DMS 273 (cell line): Measurements from ENCODE around the gene CACNA1D.
A peak's percentile ranks its signal among the peaks of the same experiment; 100 is the strongest.
"Not testable (repeated sequence)": the region's sequence is repeated elsewhere in the genome, so short reads cannot be mapped to it uniquely, and the experiment has no call there.

Experiments used
- DNase-seq: peaks from one replicate; lab custom pipeline; 2025; ENCODE audit not compliant: unreplicated experiment; lab: John Stamatoyannopoulos, UW

CACNA1D gene

DNA sequence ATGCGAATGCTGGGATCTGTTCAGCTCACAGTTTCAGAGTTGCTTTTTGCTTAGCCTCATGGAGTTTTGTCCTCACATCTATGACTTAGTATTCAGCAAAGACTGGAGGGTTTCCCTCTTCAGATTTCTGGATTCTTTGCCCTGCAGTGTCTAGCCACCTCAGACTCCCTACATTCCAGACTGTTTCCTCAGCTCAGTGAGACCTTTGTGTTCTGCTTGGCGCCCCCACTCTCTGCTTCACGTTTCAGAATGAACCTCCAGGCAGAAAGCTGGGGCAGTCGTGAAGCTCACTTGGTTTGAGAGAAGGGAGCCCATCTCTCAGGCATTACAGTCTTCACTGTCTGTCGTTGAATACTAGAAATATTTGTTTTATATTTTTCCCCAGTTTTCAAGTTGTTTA lies 118.1 kb downstream of the CACNA1D start:
- DNase-seq: no peak

DNA sequence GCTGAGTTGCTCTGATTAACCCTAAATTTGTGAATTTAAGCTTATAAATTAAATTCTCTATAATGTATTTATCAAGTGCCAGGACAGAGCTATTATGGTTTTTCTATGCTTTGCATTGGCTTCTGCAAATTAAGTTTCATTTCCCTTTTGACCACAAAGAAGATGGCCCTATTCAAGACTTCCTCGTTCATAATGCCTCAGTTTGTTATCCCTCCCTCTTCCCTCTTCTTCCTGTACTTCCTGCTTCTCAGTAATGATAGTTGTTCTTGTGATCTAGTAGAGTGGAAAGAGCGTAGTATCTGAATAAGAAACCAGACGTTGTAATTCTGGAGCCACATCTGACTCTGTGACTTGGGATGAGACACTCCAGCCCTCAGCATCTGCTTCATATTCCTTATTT lies 118.7 kb downstream of the CACNA1D start:
- no peak for DNase-seq

- DNase-seq: no peak
These were observed 119.9 kb downstream of the CACNA1D start for GRCh38 chr3:53614307-53614706.

DNA sequence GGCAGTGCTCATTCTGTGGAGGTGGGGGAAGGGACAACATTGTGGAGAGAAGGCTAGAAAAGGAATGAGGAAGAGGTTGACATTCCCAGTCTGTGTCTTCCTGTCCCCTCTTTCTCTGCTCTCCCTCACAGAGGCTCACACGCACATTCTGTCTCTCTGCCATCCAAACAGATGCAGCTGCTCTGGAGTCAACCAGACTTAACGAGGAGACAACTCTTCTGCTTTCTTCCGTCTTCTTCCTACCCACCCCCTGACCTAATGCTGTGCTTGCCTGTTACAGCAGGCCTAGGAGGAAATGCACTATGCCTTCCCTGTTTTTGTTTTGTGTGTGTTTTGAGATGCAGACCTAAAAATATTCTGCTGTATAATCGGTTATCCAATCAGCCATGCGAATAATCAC lies 121.9 kb downstream of the CACNA1D start:
- no peak for DNase-seq

DNA sequence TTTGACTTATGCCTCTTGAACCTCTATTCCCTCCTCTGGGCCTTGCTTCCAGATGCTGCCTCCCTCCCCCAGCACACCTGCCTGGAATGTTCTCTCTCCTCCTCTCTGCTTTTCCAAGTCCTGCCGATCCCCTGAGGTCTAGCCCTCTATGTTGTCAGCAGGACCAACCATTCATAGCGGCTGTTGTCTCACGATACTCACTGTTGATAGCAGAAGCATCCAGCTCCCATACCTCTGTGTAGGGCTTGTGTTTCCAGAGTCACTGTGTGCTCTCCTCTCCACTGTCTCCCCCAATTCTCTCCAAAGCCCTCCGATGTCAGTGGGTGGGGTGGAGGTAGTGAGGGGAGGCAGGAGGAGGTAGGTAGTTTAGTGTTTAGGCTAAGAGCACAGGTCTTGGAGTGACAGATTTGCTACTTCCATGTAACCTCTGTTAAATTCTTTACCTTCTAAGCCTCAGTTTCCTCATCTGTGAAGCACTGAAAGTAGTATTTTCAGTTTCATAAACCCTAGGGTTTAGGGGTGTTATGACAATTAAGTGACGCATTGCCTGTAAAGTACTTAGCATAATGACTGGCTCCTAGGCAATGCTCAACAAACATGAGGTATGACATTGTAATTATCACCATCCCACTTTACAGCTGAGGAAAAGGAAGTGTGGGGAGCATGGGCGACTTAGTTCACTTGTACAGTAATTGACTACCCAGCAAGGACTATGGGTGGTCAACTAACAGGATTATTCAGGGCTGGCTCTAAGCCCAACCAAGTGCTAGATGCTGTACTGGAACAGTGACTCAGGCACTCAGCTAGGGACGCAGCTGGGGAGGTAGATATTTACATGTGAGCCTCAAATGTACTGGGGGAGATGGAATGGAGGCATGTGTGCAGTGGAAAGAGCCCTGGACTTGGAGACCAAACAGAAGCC lies 122.8 kb downstream of the CACNA1D start:
- DNase-seq: no peak

DNA sequence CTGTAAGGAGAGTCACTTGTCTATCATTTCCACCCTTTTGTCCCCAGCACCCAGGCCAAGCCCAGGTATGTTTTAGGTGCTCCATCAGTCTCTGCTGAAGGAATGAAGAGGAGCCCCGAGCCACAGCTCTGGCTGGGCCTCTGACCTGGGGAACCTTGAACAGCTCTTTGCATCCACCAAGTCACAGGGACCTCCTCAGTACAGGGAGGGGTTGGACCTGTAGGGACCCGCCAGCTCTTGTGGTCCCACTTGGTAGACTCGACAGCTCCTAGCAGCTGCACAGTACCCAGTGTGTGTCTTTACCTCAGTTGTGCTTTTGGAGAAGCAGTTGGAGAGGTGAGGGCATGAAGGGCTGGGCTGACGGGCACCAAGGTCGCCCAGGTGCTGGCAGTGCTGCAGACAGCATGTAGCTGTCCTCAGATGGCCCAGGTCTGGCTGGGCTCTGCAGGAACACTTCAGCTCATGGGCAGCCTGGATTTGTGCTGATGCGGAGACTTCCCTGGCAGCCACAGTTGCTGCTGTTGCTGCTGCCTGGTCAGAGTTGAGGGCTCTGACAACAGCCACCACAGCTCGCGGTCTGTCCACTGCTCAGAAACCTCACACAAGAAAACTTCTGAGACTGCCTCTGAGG lies 123.6 kb downstream of the CACNA1D start:
- no peak for DNase-seq

DNA sequence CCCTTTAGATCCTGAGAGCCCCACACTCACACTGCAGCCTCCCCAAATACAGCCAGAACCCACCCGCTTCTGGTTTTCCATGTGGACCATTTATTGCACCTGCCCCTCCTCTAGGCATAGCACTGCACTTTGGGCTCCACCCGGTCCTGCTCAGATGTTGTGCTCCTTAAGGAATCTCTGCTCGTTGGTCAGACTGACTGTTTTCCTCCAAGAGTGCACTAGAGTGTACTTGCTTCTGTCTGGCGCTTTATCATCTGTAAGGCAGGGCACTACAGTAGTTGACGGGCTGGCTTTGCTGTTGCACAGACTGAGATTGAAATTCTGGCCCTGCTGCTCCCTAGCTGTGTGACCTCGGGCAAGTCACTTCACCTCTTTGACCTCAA lies 124.1 kb downstream of the CACNA1D start:
- no peak for DNase-seq

- DNase-seq: no peak
These were observed 124.5 kb downstream of the CACNA1D start for GRCh38 chr3:53618936-53619335.

GRCh38 chr3:53624061-53624857 lies 129.8 kb downstream of the CACNA1D start:
- DNase-seq: peak; percentile 20

DNA sequence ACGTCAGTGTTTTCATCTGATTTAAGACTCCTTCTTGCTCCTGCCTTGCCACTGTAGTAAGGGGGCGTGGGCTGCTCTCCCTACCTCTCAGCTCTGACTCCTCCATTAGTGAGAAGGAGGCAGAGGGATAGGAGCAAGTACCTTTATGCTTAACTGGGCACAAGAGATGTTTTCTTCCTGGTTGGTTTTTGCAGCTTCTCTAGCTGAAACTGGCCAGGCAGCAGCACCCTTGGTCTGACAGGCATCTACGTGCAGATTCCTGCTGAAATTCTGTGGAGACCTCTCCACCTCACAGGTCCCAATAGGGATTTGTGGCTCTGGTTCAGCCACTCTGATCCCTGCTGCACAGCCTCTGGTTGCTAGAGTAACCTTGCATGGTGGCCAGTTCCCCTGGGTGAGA lies 132.5 kb downstream of the CACNA1D start:
- no peak for DNase-seq

DNA sequence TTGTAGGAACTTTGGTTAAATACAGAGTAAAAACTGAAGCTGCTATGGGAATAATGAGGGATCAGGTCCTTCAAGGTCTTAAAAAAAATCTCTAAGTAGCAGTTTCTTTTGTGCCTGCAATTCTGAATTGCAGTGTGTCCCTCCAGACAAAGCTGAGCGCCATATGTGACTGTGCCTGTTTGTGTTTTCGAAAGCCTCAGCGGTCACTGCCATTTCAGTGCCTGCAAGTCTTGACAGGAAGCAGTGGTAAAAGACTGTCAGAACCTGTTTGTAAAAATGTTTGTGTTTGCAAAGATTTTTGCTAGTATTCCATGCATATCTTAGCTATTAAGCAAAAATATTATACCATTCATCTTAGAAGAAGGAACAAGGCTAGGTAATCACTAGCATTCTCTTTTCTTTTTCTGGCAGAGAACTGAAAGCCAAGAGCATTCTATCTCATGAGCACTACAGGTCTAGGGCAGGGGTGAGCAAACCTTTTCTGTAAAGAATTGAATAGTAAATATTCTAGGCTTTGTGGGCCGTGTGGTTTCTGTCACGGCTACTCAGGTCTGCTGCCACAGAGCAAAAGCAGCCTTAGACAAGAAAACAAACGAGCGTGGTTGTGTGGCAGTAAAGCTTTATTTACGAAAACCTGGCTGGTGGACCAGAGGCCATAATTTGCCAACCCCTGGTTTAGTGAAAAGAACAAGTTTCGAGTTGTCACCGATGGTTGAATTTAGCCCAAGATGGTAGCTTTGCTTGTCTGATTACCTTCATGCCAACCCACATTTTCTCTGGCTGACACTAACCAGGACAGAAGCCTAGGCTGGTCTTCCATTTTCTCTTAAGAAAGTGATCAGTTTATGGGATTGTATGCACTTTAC lies 134.4 kb downstream of the CACNA1D start:
- DNase-seq: peak; percentile 10

DNA sequence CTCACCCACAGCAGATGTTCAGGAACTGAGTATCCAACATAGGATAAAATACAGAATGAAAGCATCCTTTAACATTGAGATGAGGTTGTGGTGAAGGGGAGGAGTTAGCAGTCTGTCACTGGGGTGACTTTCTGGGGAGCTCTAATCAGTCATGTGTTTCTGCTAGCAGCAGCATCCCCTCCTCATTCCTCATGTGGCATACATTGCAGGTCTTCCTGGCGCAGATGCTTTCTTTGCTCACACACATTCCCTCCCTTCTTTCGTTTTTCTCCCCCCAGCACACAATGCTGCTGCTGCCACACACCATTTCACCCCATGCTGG lies 135.0 kb downstream of the CACNA1D start:
- no peak for DNase-seq

DNA sequence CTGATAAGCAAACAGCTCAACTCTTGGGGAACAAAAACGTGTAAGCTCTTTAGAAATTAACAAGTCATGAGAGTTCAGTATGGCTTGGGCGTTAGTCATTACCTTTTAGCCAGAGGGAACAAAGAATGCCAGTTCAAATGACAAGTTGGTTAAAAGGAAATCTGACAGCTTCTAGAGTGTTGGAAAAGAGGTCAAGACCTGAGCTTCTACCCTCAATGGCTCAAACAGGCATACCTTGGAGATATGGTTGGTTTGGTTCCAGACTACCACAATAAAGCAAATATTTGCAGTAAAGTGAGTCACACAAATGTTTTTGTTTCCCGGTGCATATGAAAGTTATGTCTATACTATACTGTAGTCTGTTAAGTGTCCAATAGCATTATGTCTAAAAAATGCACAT lies 136.1 kb downstream of the CACNA1D start:
- DNase-seq: no peak

DNA sequence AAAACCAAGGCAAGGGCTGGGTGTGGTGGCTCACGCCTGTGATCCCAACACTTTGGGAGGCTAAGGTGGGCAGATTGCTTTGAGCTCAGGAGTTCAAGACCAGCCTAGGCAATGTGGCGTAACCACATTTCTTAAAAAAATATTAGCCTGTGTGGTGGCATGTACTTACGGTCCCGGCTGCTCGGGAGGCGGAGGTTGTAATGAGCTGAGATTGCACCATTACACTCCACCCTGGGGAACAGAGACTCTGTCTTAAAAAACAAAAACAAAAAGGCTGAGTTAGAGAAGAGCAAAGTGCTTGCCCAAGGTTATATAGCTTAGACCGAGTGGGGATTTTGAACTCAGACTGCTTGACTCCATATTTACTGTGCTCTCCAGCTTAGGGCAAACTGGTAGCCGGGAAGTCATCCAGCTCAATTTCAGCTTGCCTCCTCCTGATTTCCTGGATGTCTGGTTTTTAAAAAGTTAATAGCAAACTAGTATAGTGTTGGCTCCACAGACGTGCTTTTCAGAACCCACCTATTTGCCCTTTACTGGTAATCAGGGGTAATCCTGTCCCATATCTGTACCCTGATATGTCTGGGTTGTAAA lies 138.9 kb downstream of the CACNA1D start:
- DNase-seq: no peak

GRCh38 chr3:53635041-53635440 lies 140.6 kb downstream of the CACNA1D start:
- DNase-seq: no peak

- DNase-seq: not testable (repeated sequence)
These were observed 144.4 kb downstream of the CACNA1D start for GRCh38 chr3:53638806-53639205.

GRCh38 chr3:53641397-53641796 lies 147.0 kb downstream of the CACNA1D start:
- DNase-seq: no peak

DNA sequence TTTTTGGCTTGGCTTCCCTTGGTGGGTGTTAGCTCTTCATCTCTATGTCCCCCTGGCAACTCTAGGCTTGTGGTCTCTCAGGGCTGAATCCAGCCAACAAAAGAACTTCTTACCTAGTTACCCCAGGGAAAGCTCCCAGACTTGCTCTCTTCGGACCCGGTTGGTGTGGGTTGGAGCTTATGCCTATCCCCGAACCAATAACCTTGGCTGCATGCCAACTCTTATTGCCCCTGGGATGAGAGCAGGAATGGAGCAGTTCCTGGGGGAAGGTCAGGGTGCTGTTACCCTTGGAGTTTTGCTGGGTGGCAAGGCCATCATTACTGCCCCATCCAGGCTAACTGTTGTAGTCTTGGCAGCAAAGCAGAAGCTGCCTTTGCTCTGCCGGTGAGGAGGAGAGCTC lies 147.8 kb downstream of the CACNA1D start:
- no peak for DNase-seq

- peak; percentile 14 for DNase-seq
These were observed 149.3 kb downstream of the CACNA1D start for GRCh38 chr3:53643757-53644156.

DNA sequence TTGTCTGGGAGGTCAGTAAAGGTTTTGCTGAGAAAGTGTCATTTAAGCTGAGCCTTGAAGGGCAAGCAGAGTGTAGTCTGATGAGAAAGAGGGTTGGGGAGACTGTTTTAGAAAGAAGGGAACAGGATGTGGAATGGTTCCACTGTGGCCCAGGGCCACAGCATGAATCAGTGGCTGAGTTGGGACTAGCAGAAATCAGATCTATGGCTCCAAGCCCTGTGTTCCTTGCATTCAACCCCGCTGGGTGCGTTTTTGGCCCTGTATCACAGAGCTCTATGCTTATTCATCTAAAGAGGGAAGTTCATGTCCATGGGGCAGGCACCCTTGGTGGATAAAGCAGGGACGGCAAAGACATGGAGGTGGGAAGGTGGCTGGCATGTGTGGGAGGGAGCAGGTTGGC lies 151.3 kb downstream of the CACNA1D start:
- no peak for DNase-seq

DNA sequence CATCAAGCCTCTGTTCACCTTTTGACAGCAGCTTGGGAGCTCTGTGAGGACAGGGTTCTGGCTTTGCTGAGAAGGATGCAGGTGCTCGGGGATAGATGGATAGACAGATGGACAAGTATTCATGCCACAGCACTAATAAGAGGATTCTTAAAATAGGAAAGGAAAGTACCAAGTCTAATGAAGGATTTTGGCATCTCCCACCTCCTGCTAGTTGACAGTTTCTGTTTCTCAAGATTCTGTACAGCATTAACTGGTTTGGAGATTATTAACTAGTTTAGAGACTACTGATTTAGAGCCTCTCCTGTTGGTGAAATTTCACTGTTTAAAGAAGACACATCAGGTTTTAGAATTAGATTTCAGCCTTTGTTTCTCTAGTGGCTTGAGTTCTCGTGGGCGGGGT lies 152.3 kb downstream of the CACNA1D start:
- no peak for DNase-seq
